ENCODE results near the gene CHFR. TPM values are rescaled to one million over a fixed set of nuclear protein-coding genes. Genes with fewer than 3 reads are reported as not detected.
"Not testable (repeated sequence)": the region's sequence is repeated elsewhere in the genome, so short reads cannot be mapped to it uniquely, and the experiment has no call there.

CHFR gene
- total RNA-seq, 1 experiment from 2014 or later: 24.5 TPM

DNA sequence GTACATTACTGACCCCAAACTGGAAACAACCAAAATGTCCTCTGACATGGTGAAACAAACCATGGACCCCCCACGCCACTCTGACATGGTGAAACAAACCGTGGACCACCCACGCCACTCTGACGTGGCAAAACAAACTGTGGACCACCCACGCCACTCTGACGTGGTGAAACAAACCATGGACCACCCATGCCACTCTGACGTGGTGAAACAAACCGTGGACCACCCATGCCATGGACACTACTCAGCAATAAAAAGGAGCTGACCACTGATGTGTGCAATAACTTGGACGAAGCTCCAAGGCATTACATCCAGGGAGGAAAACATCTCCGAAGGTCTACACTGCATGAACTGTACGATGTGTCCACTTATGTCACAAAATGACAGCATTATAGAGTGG is 55.6 kb downstream of the CHFR start:
- in situ Hi-C loops (cut with HindIII; ENCODE audit: low pct_unique_long_range_greater_than_20kb, low sequenced_read_pairs): no loop called here
- no peak for DNase-seq (ENCODE audit: low read depth, low spot score)

DNA sequence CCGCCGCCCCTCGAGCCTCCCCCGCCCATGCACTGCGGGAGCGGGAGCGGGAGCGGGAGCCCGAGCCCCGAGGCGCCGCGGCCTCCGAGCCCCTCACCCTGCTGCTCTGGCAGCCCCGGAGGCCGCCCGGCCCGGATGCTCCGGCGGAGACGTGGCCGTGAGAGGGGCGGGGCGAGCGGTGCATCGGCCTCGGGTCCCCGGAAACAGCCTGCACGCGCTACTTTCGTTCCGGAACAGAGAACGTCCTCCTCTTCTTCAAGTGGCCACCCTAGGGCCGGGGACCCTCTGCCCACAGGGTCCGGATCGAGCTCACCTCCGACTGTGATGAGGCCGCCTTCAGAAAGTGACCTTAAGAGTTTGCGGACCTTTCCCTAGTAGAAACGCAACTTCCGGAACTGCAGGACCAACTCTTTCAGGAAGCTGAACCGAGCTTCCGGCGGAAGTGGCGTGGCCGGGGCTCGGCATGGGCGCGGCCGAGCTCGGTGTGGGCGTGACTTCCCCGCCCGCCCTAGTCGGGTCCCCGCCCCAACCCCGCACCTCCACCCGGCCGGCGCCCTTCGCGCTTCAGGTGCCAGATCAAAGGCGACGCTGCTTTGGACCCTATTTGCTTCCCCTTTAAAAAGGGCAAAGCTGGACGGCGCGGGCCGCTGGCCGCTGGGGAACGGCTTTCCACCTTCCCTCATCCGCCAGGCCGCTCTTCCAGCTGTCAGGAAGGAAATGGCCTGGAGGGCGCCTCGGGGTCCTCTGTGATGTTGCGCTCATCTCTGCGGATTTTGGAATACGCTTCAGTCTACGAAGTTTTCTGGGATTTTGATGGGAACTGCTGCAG is 58.5 kb downstream of the CHFR start, which contains the start of gene GOLGA3:
GOLGA3 (minus strand) TSS at position 164 of the 829 bp plus-strand sequence. CDS start 6,741 bp downstream, outside the sequence.
- in situ Hi-C loops (cut with HindIII; ENCODE audit: low pct_unique_long_range_greater_than_20kb, low sequenced_read_pairs): no loop called here
- DNase-seq (ENCODE audit: low read depth, low spot score): peak; percentile 94

DNA sequence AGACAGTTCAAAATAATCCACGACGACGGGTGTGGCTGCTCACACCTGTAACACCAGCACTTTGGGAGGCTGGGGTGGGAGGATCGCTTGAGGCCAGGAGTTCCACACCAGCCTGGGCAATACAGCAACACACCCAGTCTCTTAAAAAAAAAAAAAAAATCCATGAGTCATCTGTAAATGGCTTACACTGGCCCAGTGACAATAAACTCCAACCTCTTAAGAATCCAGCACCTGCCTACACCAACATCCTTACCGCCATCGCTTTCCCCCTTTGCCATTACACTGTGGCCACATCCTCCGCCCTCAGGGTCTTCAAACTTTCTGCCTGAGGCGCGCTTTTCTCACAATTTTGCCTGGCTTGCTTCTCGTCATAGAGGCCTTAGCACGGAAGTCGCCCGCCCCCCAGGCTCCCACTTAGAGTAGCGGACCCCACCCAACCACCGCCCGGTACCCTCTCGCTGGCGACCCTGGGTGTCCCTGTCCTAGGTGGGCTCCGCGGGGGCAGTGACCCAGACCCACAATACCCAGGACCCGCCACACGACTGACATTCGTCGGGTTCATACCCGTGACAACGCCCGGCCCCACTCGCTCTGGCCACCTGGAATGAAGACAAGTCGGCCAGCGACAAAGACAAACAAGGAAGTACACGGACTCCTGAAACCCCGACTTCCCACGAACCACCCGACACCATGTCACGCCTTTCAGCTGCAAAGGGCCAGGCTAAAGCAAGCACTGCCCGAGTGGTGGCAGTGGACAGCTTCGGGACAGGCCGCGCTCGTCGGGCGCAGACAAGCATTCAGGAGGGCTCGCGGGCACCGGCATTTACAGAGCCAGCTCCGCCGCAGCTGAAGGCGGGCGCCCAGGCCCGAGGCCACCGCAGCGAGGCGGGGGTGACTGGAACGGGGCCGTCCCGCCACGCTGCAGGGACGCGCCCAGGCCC is 59.4 kb downstream of the CHFR start:
- DNase-seq (ENCODE audit: low read depth, low spot score): peak; percentile 31
- in situ Hi-C loops (cut with HindIII; ENCODE audit: low pct_unique_long_range_greater_than_20kb, low sequenced_read_pairs): no loop called here

DNA sequence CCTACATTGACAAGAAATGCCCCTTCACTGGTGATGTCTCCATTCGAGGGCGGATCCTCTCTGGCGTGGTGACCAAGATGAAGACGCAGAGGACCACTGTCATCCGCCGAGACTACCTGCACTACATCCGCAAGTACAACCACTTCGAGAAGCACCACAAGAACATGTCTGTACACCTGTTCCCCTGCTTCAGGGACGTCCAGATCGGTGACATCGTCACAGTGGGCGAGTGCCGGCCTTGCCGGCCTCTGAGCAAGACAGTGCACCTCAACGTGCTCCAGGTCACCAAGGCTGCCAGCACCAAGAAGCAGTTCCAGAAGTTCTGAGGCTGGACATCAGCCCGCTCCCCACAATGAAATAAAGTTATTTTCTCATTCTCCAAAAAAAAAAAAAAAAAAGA is 61.5 kb downstream of the CHFR start:
- in situ Hi-C loops (cut with HindIII; ENCODE audit: low pct_unique_long_range_greater_than_20kb, low sequenced_read_pairs): no loop called here
- no peak for DNase-seq (ENCODE audit: low read depth, low spot score)

DNA sequence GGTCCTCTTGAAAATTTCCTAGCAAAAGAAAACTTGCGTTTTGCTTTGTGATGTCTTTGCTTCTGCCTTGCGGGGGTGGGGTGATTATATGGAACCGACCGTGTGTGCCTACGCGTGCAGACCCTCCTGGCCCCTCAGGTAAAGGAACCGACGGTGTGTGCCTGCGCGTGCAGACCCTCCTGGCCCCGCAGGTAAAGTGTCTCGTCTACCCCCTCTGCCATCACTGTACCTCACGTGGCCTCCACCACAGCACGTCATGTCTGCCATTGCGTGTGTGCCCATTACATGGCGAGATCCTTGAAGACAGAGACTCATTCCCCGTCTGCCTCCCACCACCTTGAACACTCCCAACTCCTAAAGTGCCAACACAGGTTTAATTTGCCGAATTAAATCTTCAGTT is 62.3 kb downstream of the CHFR start:
- in situ Hi-C loops (cut with HindIII; ENCODE audit: low pct_unique_long_range_greater_than_20kb, low sequenced_read_pairs): no loop called here
- no peak for DNase-seq (ENCODE audit: low read depth, low spot score)

DNA sequence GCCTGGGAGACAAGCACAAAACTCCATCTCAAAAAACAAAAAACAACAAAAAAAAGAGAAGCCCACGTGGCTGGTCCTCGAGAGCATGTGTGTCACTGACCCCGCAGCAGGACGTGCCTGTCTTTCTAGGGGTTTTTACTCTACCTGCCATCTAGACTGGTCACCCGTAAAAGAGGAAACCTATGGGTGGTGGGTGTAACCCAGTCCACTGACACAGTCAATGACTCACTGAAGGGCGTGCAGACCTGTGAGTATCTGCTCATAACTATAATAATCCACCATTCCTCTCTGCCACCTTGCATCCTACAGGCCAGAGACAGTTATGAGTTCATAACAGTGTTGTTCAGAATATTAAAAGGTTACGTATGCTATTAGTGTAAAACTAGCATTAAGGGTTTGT is 63.4 kb downstream of the CHFR start:
- DNase-seq (ENCODE audit: low read depth, low spot score): no peak
- in situ Hi-C loops (cut with HindIII; ENCODE audit: low pct_unique_long_range_greater_than_20kb, low sequenced_read_pairs): no loop called here

GRCh38 chr12:132818562-132818961 is 68.8 kb downstream of the CHFR start:
- in situ Hi-C loops (cut with HindIII; ENCODE audit: low pct_unique_long_range_greater_than_20kb, low sequenced_read_pairs): no loop called here
- DNase-seq (ENCODE audit: low read depth, low spot score): no peak

DNA sequence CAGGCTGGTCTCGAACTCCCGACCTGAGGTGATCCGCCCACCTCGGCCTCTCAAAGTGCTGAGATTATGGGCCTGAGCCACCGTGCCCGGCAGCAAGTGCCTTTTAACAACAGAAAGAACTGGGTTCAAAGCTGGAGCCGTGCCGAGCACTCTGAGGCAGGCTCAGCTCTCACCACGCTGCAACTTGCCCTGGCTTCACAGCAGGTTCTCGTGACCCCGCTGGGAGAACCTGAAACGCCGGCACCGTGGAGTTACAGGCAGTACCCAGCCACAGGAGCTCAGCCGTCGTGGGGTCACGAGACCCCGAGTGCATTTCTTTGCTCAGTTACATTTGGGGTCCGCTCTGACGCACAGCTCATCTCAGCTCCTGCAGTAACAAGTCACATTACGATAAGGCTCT is 73.2 kb downstream of the CHFR start:
- in situ Hi-C loops (cut with HindIII; ENCODE audit: low pct_unique_long_range_greater_than_20kb, low sequenced_read_pairs): no loop called here
- DNase-seq (ENCODE audit: low read depth, low spot score): no peak

GRCh38 chr12:132813443-132813842 is 74.0 kb downstream of the CHFR start:
- DNase-seq (ENCODE audit: low read depth, low spot score): no peak
- in situ Hi-C loops (cut with HindIII; ENCODE audit: low pct_unique_long_range_greater_than_20kb, low sequenced_read_pairs): no loop called here

DNA sequence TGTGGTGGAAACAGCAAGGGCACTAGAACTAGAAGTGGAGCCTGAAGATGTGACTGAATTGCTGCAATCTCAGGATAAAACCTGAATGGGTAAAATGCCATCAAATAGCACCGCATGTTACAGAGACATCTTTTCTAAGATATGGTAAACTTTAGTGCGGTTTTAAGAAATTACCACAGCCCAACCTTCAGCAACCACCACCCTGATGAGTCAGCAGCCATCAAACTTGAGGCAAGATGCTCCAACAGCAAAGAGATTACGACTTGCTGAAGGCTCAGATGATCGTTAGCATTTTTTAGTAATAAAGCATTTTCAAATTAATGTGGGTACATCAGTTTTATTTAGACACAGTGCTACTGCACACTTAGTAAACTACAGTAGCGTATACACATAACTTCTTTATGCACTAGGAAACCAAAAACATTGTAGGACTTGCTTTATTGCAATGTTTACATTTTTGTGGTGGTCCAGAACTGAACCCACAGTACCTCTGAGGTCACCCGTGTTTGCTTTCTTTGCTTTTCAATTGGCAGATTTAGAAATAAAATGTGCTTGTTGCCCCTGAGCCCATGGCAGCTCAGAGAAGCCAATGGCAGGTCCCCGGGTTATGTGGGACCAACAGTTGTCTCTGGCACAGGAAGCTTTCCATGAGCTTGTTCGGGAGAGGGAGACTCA is 74.6 kb downstream of the CHFR start:
- no peak for DNase-seq (ENCODE audit: low read depth, low spot score)
- in situ Hi-C loops (cut with HindIII; ENCODE audit: low pct_unique_long_range_greater_than_20kb, low sequenced_read_pairs): no loop called here

DNA sequence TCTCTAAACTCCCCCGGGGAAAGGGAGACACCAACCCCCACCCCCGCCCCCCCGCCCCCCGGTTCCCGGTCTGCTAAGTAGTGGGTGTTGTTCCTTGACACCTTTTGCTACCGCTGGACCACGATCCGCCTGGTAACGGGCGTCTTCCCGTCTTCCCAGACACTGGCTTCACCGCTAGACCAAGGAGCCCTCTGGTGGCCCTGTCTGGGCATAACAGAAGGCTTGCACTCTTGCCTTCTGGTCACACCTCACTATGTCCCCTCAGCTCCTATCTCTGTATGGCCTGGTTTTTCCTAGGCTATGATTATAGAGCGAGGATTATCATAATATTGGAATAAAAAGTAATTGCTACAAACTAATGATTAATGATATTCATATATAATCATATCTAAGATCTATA is 78.0 kb downstream of the CHFR start:
- DNase-seq (ENCODE audit: low read depth, low spot score): peak; percentile 67
- in situ Hi-C loops (cut with HindIII; ENCODE audit: low pct_unique_long_range_greater_than_20kb, low sequenced_read_pairs): not testable (repeated sequence)

DNA sequence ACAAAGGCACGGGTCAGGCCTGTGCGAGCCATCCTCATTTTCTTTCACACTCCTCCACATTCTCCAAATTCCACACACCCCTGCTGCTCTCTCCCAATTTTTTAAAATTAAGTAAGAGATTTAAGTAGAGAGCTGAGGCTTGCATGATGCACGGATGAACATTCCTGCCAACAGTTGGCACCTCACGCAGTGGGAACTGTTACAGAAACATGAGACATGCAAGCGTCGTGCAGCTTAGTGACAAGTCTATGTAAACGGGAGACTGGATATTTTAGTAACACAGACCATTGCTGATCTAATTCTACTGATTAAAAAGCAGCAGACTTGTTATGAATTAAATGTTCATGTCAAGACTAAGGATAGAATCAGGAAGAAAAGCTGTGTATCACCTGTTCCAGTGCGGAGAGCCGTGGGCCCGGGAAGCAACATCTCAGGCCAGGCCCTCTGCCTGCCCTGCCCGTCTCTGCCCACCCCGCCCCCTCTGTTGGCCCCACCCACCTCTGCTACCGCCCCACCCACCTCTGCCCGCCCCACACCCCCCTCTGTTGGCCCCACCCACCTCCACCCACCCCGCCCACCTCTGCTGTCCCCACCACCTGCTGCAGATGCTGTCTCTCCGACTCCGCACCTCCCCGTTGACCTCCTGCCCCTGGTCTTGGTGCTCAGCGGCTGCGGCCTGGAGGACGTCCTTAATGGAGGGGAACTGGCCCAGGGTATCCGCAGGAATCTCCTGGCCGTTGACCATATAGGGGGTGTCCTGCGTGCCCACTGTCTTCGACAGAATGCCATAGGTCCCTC is 79.9 kb downstream of the CHFR start:
- in situ Hi-C loops (cut with HindIII; ENCODE audit: low pct_unique_long_range_greater_than_20kb, low sequenced_read_pairs): no loop called here

GRCh38 chr12:132806857-132807256 is 80.5 kb downstream of the CHFR start:
- DNase-seq (ENCODE audit: low read depth, low spot score): no peak
- in situ Hi-C loops (cut with HindIII; ENCODE audit: low pct_unique_long_range_greater_than_20kb, low sequenced_read_pairs): no loop called here

More for the DNA sequence above, 79.9 kb downstream of the CHFR start:
- no peak for DNase-seq (ENCODE audit: low read depth, low spot score)

GRCh38 chr12:132804426-132804861 is 83.0 kb downstream of the CHFR start:
- no peak for DNase-seq (ENCODE audit: low read depth, low spot score)
- in situ Hi-C loops (cut with HindIII; ENCODE audit: low pct_unique_long_range_greater_than_20kb, low sequenced_read_pairs): no loop called here

GRCh38 chr12:132803888-132804287 is 83.5 kb downstream of the CHFR start:
- in situ Hi-C loops (cut with HindIII; ENCODE audit: low pct_unique_long_range_greater_than_20kb, low sequenced_read_pairs): no loop called here
- DNase-seq (ENCODE audit: low read depth, low spot score): no peak

DNA sequence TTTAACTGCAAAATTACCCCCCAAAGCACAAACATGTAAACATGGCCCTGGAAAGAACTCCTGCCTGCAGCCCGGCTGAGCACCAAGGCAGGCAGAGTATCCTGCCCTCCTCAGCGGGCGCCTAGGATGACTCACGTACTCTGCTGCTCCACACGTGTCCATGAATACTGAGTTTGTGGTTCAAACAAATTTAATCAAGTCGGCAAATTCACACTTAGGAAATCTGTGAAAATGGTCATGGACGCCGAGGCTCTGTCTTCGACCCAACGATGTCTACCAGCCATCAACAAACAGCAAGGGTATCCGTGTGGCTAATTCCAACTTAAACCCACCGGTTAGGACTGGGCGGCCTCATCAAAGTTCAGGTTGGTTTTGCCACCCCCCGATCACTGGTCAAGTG is 84.3 kb downstream of the CHFR start:
- in situ Hi-C loops (cut with HindIII; ENCODE audit: low pct_unique_long_range_greater_than_20kb, low sequenced_read_pairs): no loop called here
- no peak for DNase-seq (ENCODE audit: low read depth, low spot score)

DNA sequence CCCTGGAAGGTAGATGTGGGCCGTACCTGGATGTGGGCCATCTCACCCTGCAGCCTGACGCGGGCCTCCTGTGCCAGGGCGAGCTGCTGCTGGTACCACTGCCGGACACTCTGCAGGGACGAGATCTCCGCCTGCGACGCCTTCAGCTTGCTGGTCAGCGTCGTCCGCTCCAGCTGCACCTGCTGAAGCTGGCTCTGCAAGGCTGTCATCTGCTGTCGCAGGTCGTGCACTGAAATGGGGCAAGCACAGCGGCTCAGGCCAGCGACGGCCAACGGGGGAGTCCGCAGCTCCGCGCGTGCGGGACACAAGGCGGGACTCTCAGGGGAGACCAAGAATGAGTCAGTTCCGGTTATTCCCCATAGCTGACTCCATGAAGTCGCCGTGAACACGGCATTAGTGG is 85.7 kb downstream of the CHFR start:
- in situ Hi-C loops (cut with HindIII; ENCODE audit: low pct_unique_long_range_greater_than_20kb, low sequenced_read_pairs): no loop called here

More for the DNA sequence above, 85.7 kb downstream of the CHFR start:
- no peak for DNase-seq (ENCODE audit: low read depth, low spot score)
